Osteocyte (in vitro differentiated cells): ENCODE measurements around the gene CFP. TPM values are rescaled to one million over a fixed set of nuclear protein-coding genes. Genes with fewer than 3 reads are reported as not detected.

Source experiments
- DNase-seq: peaks from one replicate; pipeline ENCODE4 v3.0.0; 2021; ENCODE audit warnings: mixed read lengths; ENCODE audit not compliant: unreplicated experiment; ENCODE audit errors: extremely low spot score
- H3K27ac Mint-ChIP-seq: one replicate; pipeline ENCODE4 v1.8.0; 2021; ENCODE audit warnings: mild to moderate bottlenecking, mixed read lengths; ENCODE audit not compliant: unreplicated experiment
- H3K27me3 Mint-ChIP-seq: one replicate; pipeline ENCODE4 v1.8.0; 2021; ENCODE audit warnings: mixed read lengths; ENCODE audit not compliant: unreplicated experiment
- H3K36me3 Mint-ChIP-seq: one replicate; pipeline ENCODE4 v1.8.0; 2021; ENCODE audit warnings: mixed read lengths; ENCODE audit not compliant: unreplicated experiment
- H3K4me1 Mint-ChIP-seq: one replicate; pipeline ENCODE4 v1.8.0; 2021; ENCODE audit warnings: mixed read lengths; ENCODE audit not compliant: unreplicated experiment
- H3K4me3 Mint-ChIP-seq: one replicate; pipeline ENCODE4 v1.8.0; 2021; ENCODE audit warnings: mild to moderate bottlenecking, moderate library complexity, mixed read lengths; ENCODE audit not compliant: unreplicated experiment
- H3K9me3 Mint-ChIP-seq: one replicate; pipeline ENCODE4 v1.8.0; 2021; ENCODE audit warnings: mixed read lengths; ENCODE audit not compliant: unreplicated experiment
- CTCF ChIP-seq: fragments of 200-600 bp; sonication (generic); IDR thresholded peaks from 2 replicates; pipeline ENCODE4 v1.5.0; 2021; ENCODE audit warnings: antibody characterized with exemption, mild to moderate bottlenecking, moderate library complexity
- total RNA-seq: library from RNA; stranded (reverse); gene quantifications from 2 replicates; pipeline ENCODE4 v1.2.1, GENCODE V29; 2021

Gene CFP
- total RNA-seq, 1 donor from 2014 or later, result 0.97 TPM

DNA sequence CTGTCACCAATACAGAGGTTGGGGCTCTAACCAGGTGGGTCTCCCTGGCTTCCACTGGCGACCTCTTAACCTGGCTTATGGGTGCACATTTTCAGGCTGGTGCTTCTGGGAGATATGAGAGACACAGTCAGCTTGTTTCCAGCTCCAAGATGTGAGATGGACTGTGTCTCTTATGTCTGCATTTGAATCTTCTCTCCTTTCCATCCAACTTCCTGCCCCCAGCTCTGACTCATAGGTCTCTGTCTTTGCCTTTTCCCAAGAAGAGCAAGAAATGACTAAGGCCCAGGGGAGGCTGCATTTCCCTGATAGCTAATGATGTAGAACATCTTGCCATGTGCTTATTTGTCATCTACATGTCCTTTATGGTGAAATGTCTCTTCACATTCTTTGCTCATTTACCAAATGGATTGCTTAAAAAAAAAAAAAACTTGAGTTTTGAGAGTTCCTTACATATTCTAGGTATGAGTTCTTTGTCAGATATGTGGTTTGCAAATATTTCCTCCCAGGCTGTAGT lies 32.5 kb upstream of the CFP start:
- Mint-ChIP-seq H3K27me3 (no peaks in the 10 kb centered on the region), H3K4me3 (no peak overlapping the region), H3K9me3 (peaks cover 7% of the 10 kb centered on the region), H3K4me1 (peaks cover 13% of the 10 kb centered on the region), H3K27ac (no peak overlapping the region), H3K36me3 (no peaks in the 10 kb centered on the region)
- DNase-seq, result peak; percentile 46
- TF ChIP-seq CTCF, result no peak

DNA sequence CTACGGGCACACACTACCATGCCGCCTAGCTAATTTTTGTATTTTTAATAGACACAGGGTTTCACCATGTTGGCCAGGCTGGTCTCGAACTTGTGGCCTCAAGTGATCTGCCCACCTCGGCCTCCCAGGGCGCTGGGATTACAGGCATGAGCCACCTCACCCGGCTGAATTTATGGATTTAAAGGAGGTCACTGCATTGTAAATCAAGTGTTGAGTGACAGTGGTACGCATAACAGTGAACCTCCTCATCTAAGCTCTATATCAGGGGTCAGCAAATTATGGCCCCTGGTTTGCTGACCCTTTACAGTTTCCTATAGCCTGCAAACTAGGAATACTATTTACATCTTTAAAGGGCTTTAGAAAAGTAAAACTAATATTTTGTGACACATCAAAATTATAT lies 31.8 kb upstream of the CFP start:
- no peak for TF ChIP-seq CTCF
- H3K36me3 Mint-ChIP-seq, result no peaks in the 10 kb centered on the region
- peaks cover 7% of the 10 kb centered on the region for H3K9me3 Mint-ChIP-seq
- H3K27me3 Mint-ChIP-seq, result no peaks in the 10 kb centered on the region
- H3K4me1 Mint-ChIP-seq, result peaks cover 13% of the 10 kb centered on the region
- no peak overlapping the region for H3K4me3 Mint-ChIP-seq
- no peak overlapping the region for H3K27ac Mint-ChIP-seq
- peak; percentile 51 for DNase-seq

GRCh38 chrX:47659421-47659726 lies 29.6 kb upstream of the CFP start:
- DNase-seq, result no peak
- Mint-ChIP-seq H3K27ac (peak overlapping the region; percentile 99), H3K4me3 (peak overlapping the region; percentile 88), H3K4me1 (peaks cover 13% of the 10 kb centered on the region), H3K27me3 (no peaks in the 10 kb centered on the region), H3K9me3 (peaks cover 7% of the 10 kb centered on the region), H3K36me3 (peaks cover 8% of the 10 kb centered on the region)
- TF ChIP-seq CTCF, result no peak

DNA sequence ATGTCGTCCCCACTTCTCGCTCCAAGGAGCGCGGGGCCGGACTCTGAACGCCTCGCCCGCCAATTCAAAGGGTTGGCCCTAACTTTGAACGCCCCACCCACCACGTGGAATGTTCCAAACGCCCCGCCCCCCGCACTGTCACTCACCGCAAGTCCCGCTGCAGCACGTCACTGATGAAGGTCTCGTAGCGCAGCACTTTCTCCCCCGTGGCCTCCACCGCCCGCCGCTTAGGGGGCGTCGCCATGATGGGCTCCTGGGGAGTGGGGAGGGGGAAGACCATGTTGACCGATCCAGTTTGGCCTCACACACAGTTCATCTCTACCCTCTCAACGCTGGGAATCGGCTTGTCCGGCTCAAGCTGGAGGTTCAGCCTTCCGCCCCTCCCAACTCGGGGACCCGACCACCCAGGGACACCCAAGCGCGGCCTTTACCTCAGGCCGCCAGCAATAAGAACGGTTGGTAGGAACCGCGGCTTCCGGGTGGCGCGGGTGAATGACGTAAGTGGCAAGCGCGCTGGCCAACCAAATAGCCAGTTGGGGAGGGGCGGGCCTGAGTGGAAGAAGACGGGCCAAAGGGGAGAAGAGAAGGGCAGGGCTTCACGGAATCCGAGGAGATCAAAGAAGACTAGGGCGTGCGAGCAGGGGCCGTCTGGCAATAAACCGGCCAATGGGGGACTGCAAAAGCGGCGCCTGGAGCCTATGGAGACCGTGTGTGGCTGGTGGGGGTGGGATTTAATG lies 29.1 kb upstream of the CFP start, which contains the start of gene UXT:
TSS of gene UXT (minus strand) at position 497 of the 737 bp plus-strand sequence. CDS start at position 244, 253 bp downstream.
- Mint-ChIP-seq H3K27me3 (no peaks in the 10 kb centered on the region), H3K27ac (peak within 1 kb of the TSS; percentile 99), H3K4me1 (peaks cover 13% of the 10 kb centered on the region), H3K9me3 (peaks cover 7% of the 10 kb centered on the region), H3K36me3 (peaks cover 8% of the 10 kb centered on the region), H3K4me3 (peak within 1 kb of the TSS; percentile 88)
- DNase-seq, result peak; percentile 97
- no peak for TF ChIP-seq CTCF

DNA sequence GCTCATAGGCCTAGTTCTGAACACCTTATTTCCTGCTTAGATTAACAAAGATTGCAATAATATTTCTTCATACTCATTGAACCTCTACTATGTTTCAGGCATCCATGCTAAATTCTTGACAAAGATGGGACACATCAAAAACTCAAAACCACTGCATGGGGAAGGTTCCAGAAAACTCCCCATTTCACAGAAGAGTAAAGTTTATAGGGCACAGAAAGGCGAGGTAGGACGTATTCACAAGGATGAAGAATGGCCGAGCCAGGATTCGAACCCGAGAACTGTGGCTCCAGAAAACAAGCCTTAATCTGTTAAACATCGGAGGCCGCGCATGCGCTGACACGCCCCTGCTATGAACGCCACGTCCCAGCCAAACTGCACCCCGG lies 28.6 kb upstream of the CFP start:
- Mint-ChIP-seq H3K9me3 (peaks cover 12% of the 10 kb centered on the region), H3K36me3 (peaks cover 8% of the 10 kb centered on the region), H3K27me3 (no peaks in the 10 kb centered on the region), H3K27ac (peak overlapping the region; percentile 99), H3K4me3 (peak overlapping the region; percentile 88), H3K4me1 (peaks cover 13% of the 10 kb centered on the region)
- DNase-seq, result no peak
- TF ChIP-seq CTCF, result no peak
